Measurements from ENCODE around the gene GAMT.

Gene GAMT

GRCh38 chr19:1363599-1363998, 37.7 kb downstream of the GAMT start:
- no peak for DNase-seq (ENCODE audit: extremely low read depth, insufficient read length)
- Histone ChIP-seq H3K4me3 (replicated peaks; ENCODE audit: low read depth, low read length) (no peak overlapping the region), H3K27me3 (replicated peaks; ENCODE audit: control insufficient read depth, insufficient read depth, low read length) (no peaks in the 10 kb centered on the region), H3K36me3 (ENCODE audit: control insufficient read depth, insufficient read depth, low read length) (peaks cover 23% of the 10 kb centered on the region)
- TF ChIP-seq, protein P1, sequence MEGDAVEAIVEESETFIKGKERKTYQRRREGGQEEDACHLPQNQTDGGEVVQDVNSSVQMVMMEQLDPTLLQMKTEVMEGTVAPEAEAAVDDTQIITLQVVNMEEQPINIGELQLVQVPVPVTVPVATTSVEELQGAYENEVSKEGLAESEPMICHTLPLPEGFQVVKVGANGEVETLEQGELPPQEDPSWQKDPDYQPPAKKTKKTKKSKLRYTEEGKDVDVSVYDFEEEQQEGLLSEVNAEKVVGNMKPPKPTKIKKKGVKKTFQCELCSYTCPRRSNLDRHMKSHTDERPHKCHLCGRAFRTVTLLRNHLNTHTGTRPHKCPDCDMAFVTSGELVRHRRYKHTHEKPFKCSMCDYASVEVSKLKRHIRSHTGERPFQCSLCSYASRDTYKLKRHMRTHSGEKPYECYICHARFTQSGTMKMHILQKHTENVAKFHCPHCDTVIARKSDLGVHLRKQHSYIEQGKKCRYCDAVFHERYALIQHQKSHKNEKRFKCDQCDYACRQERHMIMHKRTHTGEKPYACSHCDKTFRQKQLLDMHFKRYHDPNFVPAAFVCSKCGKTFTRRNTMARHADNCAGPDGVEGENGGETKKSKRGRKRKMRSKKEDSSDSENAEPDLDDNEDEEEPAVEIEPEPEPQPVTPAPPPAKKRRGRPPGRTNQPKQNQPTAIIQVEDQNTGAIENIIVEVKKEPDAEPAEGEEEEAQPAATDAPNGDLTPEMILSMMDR (IDR thresholded peaks at IDR 0.05; ENCODE audit: insufficient read depth, low read length, poor library complexity, severe bottlenecking) = no peak

GRCh38 chr19:1362387-1363257, 38.7 kb downstream of the GAMT start:
- DNase-seq (ENCODE audit: extremely low read depth, insufficient read length) = no peak
- peaks cover 23% of the 10 kb centered on the region for H3K36me3 ChIP-seq (ENCODE audit: control insufficient read depth, insufficient read depth, low read length)
- H3K27me3 ChIP-seq (replicated peaks; ENCODE audit: control insufficient read depth, insufficient read depth, low read length) = no peaks in the 10 kb centered on the region
- H3K4me3 ChIP-seq (replicated peaks; ENCODE audit: low read depth, low read length) = no peak overlapping the region
- TF ChIP-seq, protein P1 (IDR thresholded peaks at IDR 0.05; ENCODE audit: insufficient read depth, low read length, poor library complexity, severe bottlenecking) = no peak

GRCh38 chr19:1361601-1362386, 39.5 kb downstream of the GAMT start:
- no peak overlapping the region for H3K4me3 ChIP-seq (replicated peaks; ENCODE audit: low read depth, low read length)
- no peak for DNase-seq (ENCODE audit: extremely low read depth, insufficient read length)
- peaks cover 25% of the 10 kb centered on the region for H3K36me3 ChIP-seq (ENCODE audit: control insufficient read depth, insufficient read depth, low read length)
- H3K27me3 ChIP-seq (replicated peaks; ENCODE audit: control insufficient read depth, insufficient read depth, low read length) = no peaks in the 10 kb centered on the region
- TF ChIP-seq, protein P1 (IDR thresholded peaks at IDR 0.05; ENCODE audit: insufficient read depth, low read length, poor library complexity, severe bottlenecking) = no peak

DNA sequence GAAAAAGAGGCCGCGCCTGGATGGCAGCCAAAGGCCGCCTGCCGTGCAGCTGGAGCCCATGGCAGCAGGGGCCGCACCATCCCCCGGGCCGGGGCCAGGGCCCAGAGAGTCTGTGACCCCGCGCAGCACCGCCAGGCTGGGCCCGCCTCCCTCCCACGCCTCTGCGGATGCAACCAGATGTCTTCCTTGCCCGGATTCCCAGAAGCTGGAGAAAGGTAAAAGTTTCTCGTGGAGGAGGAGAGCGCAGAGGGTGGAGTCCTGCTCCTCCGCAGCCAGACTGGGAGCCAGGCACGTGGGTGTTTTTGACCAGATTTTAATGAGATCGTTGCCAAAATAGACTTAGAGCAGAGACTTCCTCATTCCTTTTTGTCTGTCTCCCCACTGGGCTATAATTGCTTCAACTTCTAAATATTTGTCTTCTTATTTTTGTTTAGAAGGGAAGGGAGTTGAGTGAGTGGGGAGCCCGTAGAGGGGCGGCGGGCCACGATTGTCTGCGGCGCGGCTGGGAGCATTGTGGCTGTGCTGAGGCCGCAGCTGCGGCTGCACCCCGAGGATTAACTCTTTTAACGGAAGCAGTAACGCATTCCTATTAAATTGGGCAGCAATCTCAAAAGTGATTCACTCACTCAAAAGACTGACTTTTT, 40.4 kb downstream of the GAMT start:
- Histone ChIP-seq H3K27me3 (replicated peaks; ENCODE audit: control insufficient read depth, insufficient read depth, low read length) (no peaks in the 10 kb centered on the region), H3K4me3 (replicated peaks; ENCODE audit: low read depth, low read length) (no peak overlapping the region), H3K36me3 (ENCODE audit: control insufficient read depth, insufficient read depth, low read length) (peaks cover 23% of the 10 kb centered on the region)
- TF ChIP-seq, protein P1 (IDR thresholded peaks at IDR 0.05; ENCODE audit: insufficient read depth, low read length, poor library complexity, severe bottlenecking) = no peak
- no peak for DNase-seq (ENCODE audit: extremely low read depth, insufficient read length)

- TF ChIP-seq, protein P1 (IDR thresholded peaks at IDR 0.05; ENCODE audit: insufficient read depth, low read length, poor library complexity, severe bottlenecking) = no peak
- Histone ChIP-seq H3K4me3 (replicated peaks; ENCODE audit: low read depth, low read length) (no peak overlapping the region), H3K27me3 (replicated peaks; ENCODE audit: control insufficient read depth, insufficient read depth, low read length) (no peaks in the 10 kb centered on the region), H3K36me3 (ENCODE audit: control insufficient read depth, insufficient read depth, low read length) (peaks cover 23% of the 10 kb centered on the region)
- no peak for DNase-seq (ENCODE audit: extremely low read depth, insufficient read length)
These were observed 41.1 kb downstream of the GAMT start for GRCh38 chr19:1360126-1360817.

Data from GM06990 (cell line).